Muscle of leg (tissue), 11 donors: ENCODE results near the gene NDST4. TPM values are rescaled to one million over a fixed set of nuclear protein-coding genes. Genes with fewer than 3 reads are reported as not detected.

Experiments used
- DNase-seq: peaks from one replicate; pipeline ENCODE4 v3.0.0; 2013
- H3K27ac ChIP-seq: one replicate; pipeline ENCODE4 v1.5.1; 2013; ENCODE audit warnings: mild to moderate bottlenecking, low read length, control low read depth
- H3K27me3 ChIP-seq: one replicate; pipeline ENCODE4 v1.6.1; 2013; ENCODE audit warnings: low read length; ENCODE audit not compliant: control insufficient read depth, insufficient read depth
- H3K36me3 ChIP-seq: one replicate; pipeline ENCODE4 v1.6.1; 2013; ENCODE audit warnings: low read length; ENCODE audit not compliant: control insufficient read depth, insufficient read depth
- H3K4me1 ChIP-seq: one replicate; pipeline ENCODE4 v1.6.1; 2013; ENCODE audit warnings: low read length; ENCODE audit not compliant: control insufficient read depth, insufficient read depth
- H3K4me3 ChIP-seq: one replicate; pipeline ENCODE4 v1.5.1; 2013; ENCODE audit warnings: low read length, control low read depth
- H3K9me3 ChIP-seq: replicated peaks from 2 replicates; pipeline ENCODE4 v1.6.1; 2013; ENCODE audit warnings: low read depth, low read length; ENCODE audit not compliant: control insufficient read depth
- WGBS: methylation state at CpG from one replicate; pipeline ENCODE4 v1.1.5; 2013; ENCODE audit warnings: missing lambda C conversion rate; ENCODE audit not compliant: insufficient coverage; 5-methylcytosine and 5-hydroxymethylcytosine counted together
- polyA plus RNA-seq, 8 donors: library from polyadenylated mRNA; unstranded; fragments of 120-200 nt; gene quantifications; one replicate each; pipeline versions ENCODE4 v1.2.1 to v1.2.3, GENCODE V29; 2013; ENCODE audit warnings: inconsistent platforms in 1 of 8, low replicate concordance in 1 of 8; ENCODE audit not compliant: insufficient read length in 8 of 8, insufficient read depth in 1 of 8
- total RNA-seq: library from RNA; stranded (reverse); fragments of 120-200 nt; gene quantifications from one replicate; pipeline ENCODE4 v1.2.4, GENCODE V29; 2013

NDST4 gene
- total and polyA plus RNA-seq, 9 donors = 0.54 to 3.3 (median 1.2) TPM

DNA sequence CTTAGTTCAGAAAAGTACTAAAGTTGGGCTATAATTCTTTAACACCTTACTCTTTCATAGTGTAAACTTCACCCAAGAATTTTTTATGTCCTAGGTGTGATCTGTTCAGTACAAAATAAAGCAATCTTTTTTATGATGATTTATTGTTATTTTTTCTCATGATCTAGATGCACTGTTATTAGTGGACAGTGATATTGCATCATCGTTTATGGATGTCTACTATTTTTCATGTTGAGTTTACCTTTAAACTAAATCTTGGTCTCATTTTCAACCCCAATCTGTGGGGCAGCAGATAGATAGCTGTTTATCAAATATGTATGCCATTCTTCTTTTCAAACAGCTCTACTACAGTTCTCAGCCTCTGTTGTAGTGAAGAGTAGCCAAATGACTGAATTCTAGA is 299.5 kb downstream of the NDST4 start:
- Histone ChIP-seq H3K36me3 (no peaks in the 10 kb centered on the region), H3K4me1 (no peaks in the 10 kb centered on the region), H3K9me3 (no peaks in the 10 kb centered on the region), H3K4me3 (no peak overlapping the region), H3K27ac (no peak overlapping the region), H3K27me3 (no peaks in the 10 kb centered on the region)
- DNase-seq = no peak
- no CpG with 5 or more reads among the region's 1 CpG for WGBS

DNA sequence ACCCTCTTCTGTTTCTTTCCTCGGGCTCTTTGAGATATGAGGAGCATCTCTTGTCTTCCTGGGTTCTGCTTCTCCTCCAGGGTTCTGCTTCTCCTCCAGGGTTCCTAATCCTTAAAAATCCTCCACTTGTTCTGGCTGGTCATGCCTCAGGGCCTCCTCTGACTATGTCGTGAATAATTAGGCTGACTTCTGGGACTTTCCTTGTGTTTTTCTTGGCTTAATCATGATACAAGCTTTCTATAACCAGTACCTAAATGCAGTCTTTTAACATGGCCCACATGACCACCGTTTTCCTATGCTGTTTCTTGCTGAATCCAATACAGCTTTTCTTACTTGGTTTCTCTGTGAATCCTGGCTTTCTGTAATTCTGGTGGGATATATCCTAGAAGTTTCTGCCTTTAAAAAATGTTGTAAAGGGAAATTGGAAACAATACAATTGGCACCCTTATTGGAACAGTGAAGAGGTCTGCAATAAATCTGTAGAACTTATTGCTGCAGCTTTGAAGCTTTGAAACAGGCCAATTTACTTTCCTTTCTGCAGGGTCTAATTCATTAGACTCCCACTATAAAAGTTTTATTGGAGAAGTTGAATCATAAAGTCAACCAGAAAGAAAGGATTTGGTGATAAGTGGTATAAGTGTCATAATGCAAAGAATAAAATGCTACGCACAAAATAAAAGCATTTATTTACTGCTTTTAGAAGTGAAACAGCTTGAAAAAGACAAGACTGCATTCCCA is 301.7 kb downstream of the NDST4 start:
- peak overlapping the region; percentile 22 for H3K27ac ChIP-seq
- no peaks in the 10 kb centered on the region for H3K27me3 ChIP-seq
- H3K36me3 ChIP-seq = no peaks in the 10 kb centered on the region
- H3K9me3 ChIP-seq = no peaks in the 10 kb centered on the region
- no peaks in the 10 kb centered on the region for H3K4me1 ChIP-seq
- H3K4me3 ChIP-seq = no peak overlapping the region
- peak; percentile 83 for DNase-seq
- WGBS = 50% methylated on average over 1 of the region's 4 CpGs

DNA sequence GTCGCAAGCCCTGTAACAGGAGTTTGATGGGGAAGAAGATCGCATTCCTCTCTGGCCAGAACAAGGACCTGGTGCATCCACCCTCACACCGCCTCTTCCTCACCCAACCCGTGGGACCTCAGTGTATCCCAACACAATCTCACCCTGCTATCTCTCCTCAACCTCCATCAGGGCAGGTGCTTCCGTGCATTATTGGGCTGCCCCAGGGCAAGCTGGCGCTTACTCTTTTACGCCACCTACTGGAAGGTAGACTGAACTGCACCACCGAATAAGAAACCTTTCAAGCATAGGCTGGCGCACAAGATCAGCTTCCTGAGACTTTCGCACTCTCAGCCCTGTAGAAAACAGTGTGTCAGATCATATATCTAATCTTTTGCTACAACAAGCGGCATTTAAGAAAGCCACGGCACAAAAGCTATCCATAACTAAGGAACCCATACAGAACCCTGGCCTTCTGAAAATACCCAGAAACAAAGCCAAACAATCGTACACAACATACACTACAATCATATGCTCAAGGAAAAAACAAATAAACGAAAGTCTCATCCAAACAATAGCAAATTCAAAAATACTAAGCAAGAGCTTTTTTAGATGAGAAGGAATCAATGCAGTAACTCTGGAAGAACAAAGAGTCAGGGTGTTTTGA is 305.5 kb downstream of the NDST4 start:
- no peak overlapping the region for H3K27ac ChIP-seq
- whole genome bisulfite sequencing = 55% methylated on average over 11 of the region's 14 CpGs

DNA sequence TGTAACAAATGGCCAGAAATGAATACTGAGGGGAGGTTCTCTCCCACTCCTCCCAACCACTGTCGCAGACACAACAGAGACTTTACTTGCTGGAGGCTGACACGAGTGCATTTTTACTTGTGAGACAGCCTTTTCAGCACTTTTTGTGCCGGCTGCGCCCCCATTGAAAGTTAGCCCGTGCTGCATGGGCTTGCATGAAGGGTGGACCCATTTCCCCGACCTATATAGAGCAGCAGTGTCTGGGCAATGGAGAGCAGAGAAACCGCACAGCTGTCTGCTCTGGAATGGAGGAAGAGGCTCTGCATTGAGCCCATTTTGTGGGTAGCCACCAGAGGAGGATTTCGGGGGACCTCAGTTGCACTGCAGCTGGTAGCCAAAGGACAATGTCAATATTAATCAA is 306.1 kb downstream of the NDST4 start:
- H3K4me3 ChIP-seq = no peak overlapping the region
- H3K36me3 ChIP-seq = no peaks in the 10 kb centered on the region
- 97% methylated on average over 7 of the region's 8 CpGs for WGBS
- no peak overlapping the region for H3K27ac ChIP-seq
- DNase-seq = no peak
- no peaks in the 10 kb centered on the region for H3K9me3 ChIP-seq
- H3K27me3 ChIP-seq = no peaks in the 10 kb centered on the region
- H3K4me1 ChIP-seq = no peaks in the 10 kb centered on the region

More for the DNA sequence above, 305.5 kb downstream of the NDST4 start:
- H3K9me3 ChIP-seq = no peaks in the 10 kb centered on the region
- no peaks in the 10 kb centered on the region for H3K36me3 ChIP-seq
- no peaks in the 10 kb centered on the region for H3K27me3 ChIP-seq
- no peaks in the 10 kb centered on the region for H3K4me1 ChIP-seq
- no peak for DNase-seq
- no peak overlapping the region for H3K4me3 ChIP-seq

DNA sequence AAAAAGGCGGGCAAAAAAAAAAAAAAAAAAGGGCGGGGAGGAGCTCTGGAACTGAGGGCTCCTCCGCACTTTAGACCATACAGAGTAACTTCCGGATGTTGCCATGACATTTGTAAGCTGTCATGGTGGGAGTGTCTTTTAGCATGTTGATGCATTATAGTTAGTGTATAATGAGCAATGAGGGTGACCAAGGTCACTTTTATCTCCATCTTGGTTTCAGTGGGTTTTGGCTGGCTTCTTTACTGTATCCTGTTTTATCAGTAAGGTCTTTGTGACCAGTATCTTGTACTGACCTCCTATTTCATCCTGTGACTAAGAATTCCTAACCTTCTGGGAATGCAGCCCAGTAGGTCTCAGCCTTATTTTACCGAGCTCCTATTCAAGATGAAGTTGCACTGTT is 321.4 kb downstream of the NDST4 start:
- DNase-seq = no peak
- WGBS = 78% methylated on average over 1 of the region's 5 CpGs
- Histone ChIP-seq H3K4me3 (no peak overlapping the region), H3K36me3 (no peaks in the 10 kb centered on the region), H3K4me1 (no peaks in the 10 kb centered on the region), H3K27me3 (no peaks in the 10 kb centered on the region), H3K9me3 (no peaks in the 10 kb centered on the region), H3K27ac (no peak overlapping the region)

DNA sequence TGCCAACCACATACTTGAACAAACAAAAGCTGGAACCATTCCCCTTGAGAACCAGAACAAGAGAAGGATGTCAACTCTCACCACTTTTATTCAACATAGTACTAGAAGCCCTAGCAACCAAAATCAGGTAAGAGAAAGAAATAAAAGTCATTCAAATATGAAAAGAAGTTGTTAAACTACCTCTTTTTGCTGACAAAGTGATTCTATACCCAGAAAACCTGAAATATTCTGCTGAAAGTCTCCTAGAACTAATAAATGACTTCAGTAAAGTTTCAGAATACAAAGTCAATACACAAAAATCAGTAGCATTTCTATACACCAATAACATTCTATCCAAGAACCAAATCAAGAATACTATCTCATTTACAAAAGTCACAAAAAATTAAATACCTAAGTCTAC is 327.9 kb downstream of the NDST4 start:
- H3K27me3 ChIP-seq = no peaks in the 10 kb centered on the region
- H3K4me3 ChIP-seq = no peak overlapping the region
- H3K27ac ChIP-seq = no peak overlapping the region
- no peaks in the 10 kb centered on the region for H3K9me3 ChIP-seq
- no peaks in the 10 kb centered on the region for H3K36me3 ChIP-seq
- no peaks in the 10 kb centered on the region for H3K4me1 ChIP-seq
- no peak for DNase-seq

DNA sequence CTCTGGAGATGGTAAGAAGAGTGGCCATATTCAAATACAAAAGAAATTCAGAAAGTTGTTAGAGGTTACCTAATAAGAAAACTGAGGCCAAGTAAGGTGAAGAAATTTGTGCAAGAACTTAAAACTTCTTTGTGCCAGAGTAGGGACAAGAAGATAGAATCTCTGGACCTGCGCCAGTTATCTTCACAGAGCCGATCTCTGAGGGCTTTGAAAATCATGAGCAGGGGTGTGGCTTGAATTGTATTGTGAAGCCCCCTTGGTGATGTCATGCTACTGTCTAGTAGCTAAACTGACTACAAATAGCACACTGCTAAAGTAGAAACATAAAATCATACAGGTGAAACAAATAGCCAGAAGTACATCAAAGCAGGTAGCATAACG is 330.2 kb downstream of the NDST4 start:
- WGBS = no CpG with 5 or more reads among the region's 3 CpGs
- Histone ChIP-seq H3K9me3 (no peaks in the 10 kb centered on the region), H3K36me3 (no peaks in the 10 kb centered on the region), H3K4me3 (no peak overlapping the region), H3K4me1 (no peaks in the 10 kb centered on the region), H3K27me3 (no peaks in the 10 kb centered on the region), H3K27ac (no peak overlapping the region)
- DNase-seq = peak; percentile 9

DNA sequence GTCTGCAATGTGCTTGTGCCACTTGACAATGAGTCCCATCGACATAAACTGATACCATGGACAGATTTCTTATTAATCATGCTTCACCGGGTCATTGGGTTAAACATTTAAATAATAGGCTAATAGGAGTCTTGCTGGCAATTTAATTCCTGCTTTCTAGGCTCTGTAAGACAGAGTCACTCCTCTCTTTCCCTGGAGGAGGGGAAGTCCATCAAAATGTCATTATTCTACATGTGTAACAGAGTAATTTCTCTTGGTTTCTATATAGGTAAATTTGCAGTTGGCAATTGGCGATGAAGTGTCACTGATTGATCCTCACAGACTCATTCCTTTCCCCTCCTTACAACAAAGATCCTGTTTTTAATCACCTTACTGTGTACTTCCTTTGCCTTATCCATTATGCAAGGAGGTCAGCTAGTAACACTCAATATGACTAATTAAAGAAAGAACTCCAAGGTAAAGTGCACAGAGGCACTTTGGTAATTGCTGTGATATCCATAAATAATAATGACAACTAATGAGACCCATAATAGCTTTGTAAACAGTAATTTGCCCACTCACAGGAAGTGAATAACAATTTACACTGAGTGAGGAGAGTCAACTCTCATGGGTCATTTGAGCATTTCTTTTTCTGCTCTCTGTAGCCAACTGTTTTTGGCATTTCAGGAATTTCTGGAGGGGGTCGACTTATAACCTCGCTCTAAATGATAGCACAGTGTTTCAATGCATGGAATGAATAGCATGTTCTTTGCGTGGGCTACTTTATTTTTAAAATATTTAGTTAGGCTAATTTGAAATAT is 330.8 kb downstream of the NDST4 start:
- 80% methylated on average over 1 of the region's 6 CpGs for whole genome bisulfite sequencing
- DNase-seq = peak; percentile 7
- H3K27ac ChIP-seq = no peak overlapping the region
- H3K36me3 ChIP-seq = no peaks in the 10 kb centered on the region
- no peaks in the 10 kb centered on the region for H3K4me1 ChIP-seq
- H3K9me3 ChIP-seq = no peaks in the 10 kb centered on the region
- no peak overlapping the region for H3K4me3 ChIP-seq
- H3K27me3 ChIP-seq = no peaks in the 10 kb centered on the region

DNA sequence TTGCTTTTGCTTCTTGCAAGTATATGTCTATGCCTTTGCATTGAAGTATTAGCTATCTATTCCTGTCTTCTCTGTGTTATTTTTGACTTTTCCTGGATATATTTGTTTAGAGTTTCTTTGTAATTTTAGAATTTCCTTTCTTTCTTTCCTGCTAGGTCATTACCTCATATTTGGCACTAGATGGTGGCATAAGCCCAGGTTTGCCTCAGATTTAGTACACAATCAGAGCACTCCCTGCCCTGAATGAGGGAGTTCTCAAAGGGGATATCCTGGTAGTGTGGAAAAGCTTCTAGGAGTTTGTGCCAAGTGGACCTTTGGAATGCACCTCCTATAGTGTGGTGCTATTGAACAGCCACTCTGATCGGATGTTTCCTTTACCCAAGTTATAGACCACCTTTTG is 333.2 kb downstream of the NDST4 start:
- DNase-seq = peak; percentile 58
- H3K9me3 ChIP-seq = no peaks in the 10 kb centered on the region
- no CpG with 5 or more reads among the region's 1 CpG for WGBS

More for the DNA sequence above, 333.2 kb downstream of the NDST4 start:
- Histone ChIP-seq H3K4me1 (no peaks in the 10 kb centered on the region), H3K27me3 (no peaks in the 10 kb centered on the region), H3K36me3 (no peaks in the 10 kb centered on the region), H3K27ac (no peak overlapping the region), H3K4me3 (no peak overlapping the region)
